DOHH2 (cell line): ENCODE measurements around the gene SIPA1L3.

Experiments used
- H3F3A ChIP-seq: fragments of 200-600 bp; sonication (generic), shearing (Covaris generic); 2 replicates; pipeline ENCODE4 v1.6.0; 2016; ENCODE audit warnings: antibody characterized with exemption, mild to moderate bottlenecking; ENCODE audit not compliant: control insufficient read depth, insufficient read depth
- H3K27ac ChIP-seq: fragments of 200-600 bp; sonication (generic); 2 replicates; pipeline ENCODE4 v1.5.1; 2014; ENCODE audit warnings: low read depth, mild to moderate bottlenecking, low read length, moderate library complexity
- H3K27me3 ChIP-seq: fragments of 200-600 bp; sonication (generic); 2 replicates; pipeline ENCODE4 v1.6.1; 2014; ENCODE audit warnings: mild to moderate bottlenecking, low read length, mixed read lengths; ENCODE audit not compliant: control insufficient read depth
- H3K36me3 ChIP-seq: fragments of 200-600 bp; sonication (generic); 2 replicates; pipeline ENCODE4 v1.6.1; 2014; ENCODE audit warnings: mild to moderate bottlenecking, low read length, moderate library complexity, mixed read lengths; ENCODE audit not compliant: control insufficient read depth
- H3K4me1 ChIP-seq: fragments of 200-600 bp; sonication (generic); 2 replicates; pipeline ENCODE4 v1.6.1; 2014; ENCODE audit warnings: mild to moderate bottlenecking, low read length, mixed read lengths; ENCODE audit not compliant: control insufficient read depth
- H3K4me2 ChIP-seq: fragments of 200-600 bp; sonication (generic); 2 replicates; pipeline ENCODE4 v1.6.0; 2014; ENCODE audit warnings: mild to moderate bottlenecking, low read length, moderate library complexity
- H3K4me3 ChIP-seq: fragments of 200-600 bp; sonication (generic); 2 replicates; pipeline ENCODE4 v1.5.1; 2014; ENCODE audit warnings: mild to moderate bottlenecking, low read length, mixed read lengths
- H3K79me2 ChIP-seq: fragments of 200-600 bp; sonication (generic); 2 replicates; pipeline ENCODE4 v1.6.1; 2014; ENCODE audit warnings: mild to moderate bottlenecking, low read length, mixed read lengths; ENCODE audit not compliant: control insufficient read depth
- H3K9me2 ChIP-seq: fragments of 200-600 bp; sonication (generic); replicated peaks from 2 replicates; pipeline ENCODE4 v1.6.1; 2014; ENCODE audit warnings: mild to moderate bottlenecking, low read length, mixed read lengths; ENCODE audit not compliant: control insufficient read depth
- H3K9me3 ChIP-seq: fragments of 200-600 bp; sonication (generic); 2 replicates; pipeline ENCODE4 v1.6.1; 2014; ENCODE audit warnings: antibody characterized with exemption, low read length, mixed read lengths; ENCODE audit not compliant: control insufficient read depth, insufficient read depth
- H4K20me1 ChIP-seq: fragments of 200-600 bp; sonication (generic); 2 replicates; pipeline ENCODE4 v1.6.0; 2014; ENCODE audit warnings: low read depth, mild to moderate bottlenecking, antibody characterized with exemption, low read length, moderate library complexity; ENCODE audit not compliant: control insufficient read depth, insufficient read depth
- CTCF ChIP-seq: fragments of 200-600 bp; sonication (generic); IDR thresholded peaks from one replicate; pipeline ENCODE4 v1.5.1; 2014; ENCODE audit warnings: antibody characterized with exemption, mild to moderate bottlenecking, low read depth, low read length; ENCODE audit not compliant: poor library complexity, severe bottlenecking
- EZH2phosphoT487 ChIP-seq: fragments of 200-600 bp; sonication (generic); IDR thresholded peaks from 2 replicates; pipeline ENCODE4 v1.6.1; 2017; ENCODE audit warnings: borderline replicate concordance, mild to moderate bottlenecking, antibody characterized with exemption, low read length, moderate library complexity, mixed read lengths

SIPA1L3 gene

GRCh38 chr19:38093154-38093553 is 186.1 kb downstream of the SIPA1L3 start:
- no peak for TF ChIP-seq EZH2phosphoT487
- no peak for TF ChIP-seq CTCF
- no peak overlapping the region for H3K4me3 ChIP-seq
- H3K4me2 ChIP-seq, result no peak overlapping the region
- no peaks in the 10 kb centered on the region for H3K27me3 ChIP-seq
- H3F3A ChIP-seq, result no peaks in the 10 kb centered on the region
- no peaks in the 10 kb centered on the region; the same call in 1 of the 2 replicates for H3K79me2 ChIP-seq
- H4K20me1 ChIP-seq, result no peaks in the 10 kb centered on the region
- no peaks in the 10 kb centered on the region for H3K9me3 ChIP-seq
- no peaks in the 10 kb centered on the region for H3K4me1 ChIP-seq
- H3K27ac ChIP-seq, result no peak overlapping the region
- H3K36me3 ChIP-seq, result peaks cover 22% of the 10 kb centered on the region
- H3K9me2 ChIP-seq, result no peaks in the 10 kb centered on the region

DNA sequence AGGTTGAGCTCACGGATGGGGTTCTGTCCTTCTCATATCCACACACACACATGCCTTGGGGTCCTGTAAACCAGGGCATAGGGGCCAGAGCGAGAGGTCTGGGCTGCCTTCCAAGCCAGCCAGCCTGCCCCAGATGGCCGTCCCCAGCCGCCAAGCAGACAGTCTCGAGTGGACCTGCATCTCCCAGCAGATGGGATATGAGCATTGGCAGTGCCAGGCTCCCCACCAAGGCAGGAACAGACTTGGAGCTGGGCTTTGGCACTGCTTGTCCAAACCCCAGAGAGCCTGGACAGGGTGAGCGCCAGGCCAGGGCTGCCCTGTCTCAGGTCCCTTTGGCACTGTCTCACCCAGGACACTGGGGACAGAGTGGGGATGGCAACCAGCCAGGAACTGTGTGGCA is 186.6 kb downstream of the SIPA1L3 start:
- TF ChIP-seq EZH2phosphoT487 (no peak), CTCF (no peak)
- H3K9me3 ChIP-seq, result no peaks in the 10 kb centered on the region
- H3K4me1 ChIP-seq, result no peaks in the 10 kb centered on the region
- no peaks in the 10 kb centered on the region; the same call in 1 of the 2 replicates for H3K79me2 ChIP-seq
- no peak overlapping the region for H3K4me3 ChIP-seq
- H3K27ac ChIP-seq, result no peak overlapping the region
- H3K9me2 ChIP-seq, result no peaks in the 10 kb centered on the region
- H3K27me3 ChIP-seq, result no peaks in the 10 kb centered on the region
- H3K4me2 ChIP-seq, result no peak overlapping the region
- H3F3A ChIP-seq, result no peaks in the 10 kb centered on the region
- H4K20me1 ChIP-seq, result no peaks in the 10 kb centered on the region
- H3K36me3 ChIP-seq, result peaks cover 18% of the 10 kb centered on the region

- Histone ChIP-seq H3K27ac (no peak overlapping the region), H3F3A (no peaks in the 10 kb centered on the region)
These were observed 188.7 kb downstream of the SIPA1L3 start for GRCh38 chr19:38095411-38096308.

More at GRCh38 chr19:38095411-38096308, 188.7 kb downstream of the SIPA1L3 start:
- TF ChIP-seq EZH2phosphoT487 (no peak), CTCF (peak; percentile 81)
- no peaks in the 10 kb centered on the region for H3K4me1 ChIP-seq
- H3K9me2 ChIP-seq, result no peaks in the 10 kb centered on the region
- H3K4me2 ChIP-seq, result no peak overlapping the region
- no peaks in the 10 kb centered on the region for H4K20me1 ChIP-seq
- H3K79me2 ChIP-seq, result no peaks in the 10 kb centered on the region; the same call in 1 of the 2 replicates
- no peak overlapping the region for H3K4me3 ChIP-seq
- no peaks in the 10 kb centered on the region for H3K9me3 ChIP-seq
- peaks cover 24% of the 10 kb centered on the region for H3K36me3 ChIP-seq
- H3K27me3 ChIP-seq, result no peaks in the 10 kb centered on the region
